ENCODE data around the gene JAG1. TPM values are rescaled to one million over a fixed set of nuclear protein-coding genes. Genes with fewer than 3 reads are reported as not detected.

JAG1 gene
- total RNA-seq, 1 experiment from 2014 or later = 45.2 TPM

DNA sequence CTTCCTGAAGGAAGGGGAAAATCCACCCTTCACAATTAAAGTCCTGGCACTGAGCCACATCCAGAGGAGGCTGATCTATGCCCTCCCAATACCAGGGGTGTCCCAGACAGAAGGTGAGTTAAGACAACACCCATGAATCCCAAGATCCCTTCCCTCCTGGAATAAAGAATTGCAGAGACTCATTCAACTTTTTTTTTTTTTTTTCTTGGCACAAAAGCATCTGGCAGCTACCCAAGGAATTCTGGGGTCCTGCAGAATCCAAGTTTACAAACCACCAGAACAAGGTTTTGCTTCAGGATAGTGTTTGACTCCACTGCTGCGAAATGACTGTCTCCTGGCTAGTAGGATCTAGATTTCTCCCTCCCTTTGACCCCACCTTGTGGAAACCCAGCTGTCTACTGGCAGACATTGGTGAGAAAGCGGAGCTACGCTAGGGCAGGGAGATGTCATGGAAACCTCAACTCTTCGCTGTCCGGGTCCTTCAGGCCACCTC lies 37.4 kb downstream of the JAG1 start (continued):
- TF ChIP-seq USF1 (CRISPR knock-in tag; IDR thresholded peaks at IDR 0.05) (no peak), CREB1 (CRISPR knock-in tag; IDR thresholded peaks at IDR 0.05) (no peak)

DNA sequence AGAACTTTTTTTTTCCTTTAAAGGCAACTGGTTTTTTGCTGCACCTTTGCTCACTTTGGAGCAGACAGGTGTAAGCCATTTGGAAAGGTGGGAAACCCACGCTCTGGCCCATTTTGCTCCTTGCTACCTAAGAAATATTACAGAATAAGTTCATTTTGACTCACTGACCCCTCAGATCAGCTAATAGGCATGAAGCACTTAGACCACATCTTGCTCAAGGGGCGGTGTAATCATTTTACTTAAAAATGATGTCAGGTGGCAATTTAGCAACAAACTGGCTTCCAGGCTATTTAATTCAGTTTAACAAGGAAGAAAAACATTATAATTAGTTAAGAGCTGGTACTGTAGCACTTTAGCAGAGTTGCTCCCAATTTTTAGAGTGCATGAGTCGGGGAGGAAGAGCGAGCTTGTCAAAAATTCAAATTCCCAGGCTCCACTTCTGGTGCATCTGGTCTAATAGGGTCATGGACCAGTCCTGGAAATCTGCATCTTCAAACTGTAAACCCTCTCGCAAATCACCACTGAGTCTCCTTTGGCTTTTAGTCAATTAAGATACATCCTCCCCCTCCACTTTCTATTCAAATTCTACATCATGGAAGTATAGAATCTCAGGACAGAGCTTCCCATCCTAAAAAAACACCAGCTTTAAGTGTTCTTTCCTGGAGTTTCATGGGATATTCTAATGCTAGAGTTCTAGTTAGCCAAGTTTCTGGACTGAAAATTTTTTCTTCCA lies 38.2 kb downstream of the JAG1 start:
- ATAC-seq (no peak), DNase-seq (ENCODE audit: low spot score) (no peak)
- no peak for TF ChIP-seq FOXJ3 (CRISPR knock-in tag; IDR thresholded peaks at IDR 0.05; ENCODE audit: borderline replicate concordance)
- no peak for TF ChIP-seq ATF6 (CRISPR knock-in tag; IDR thresholded peaks at IDR 0.05)
- TF ChIP-seq SOX15 (CRISPR knock-in tag; IDR thresholded peaks at IDR 0.05) = no peak
- no peak for TF ChIP-seq RELA (CRISPR knock-in tag; IDR thresholded peaks at IDR 0.05; ENCODE audit: borderline replicate concordance)
- peaks cover 25% of the 10 kb centered on the region for H3K36me3 Mint-ChIP-seq
- H3K4me1 Mint-ChIP-seq = peaks cover 85% of the 10 kb centered on the region
- CTCF ChIA-PET = interaction anchor here (1.3 kb wide), 1 partner anchor 36 kb away, joined by 6 read pairs; no protein-coding TSS in a partner anchor
- POLR2A ChIA-PET = no interaction called here
- no peak overlapping the region for H3K4me3 Mint-ChIP-seq
- no peak overlapping the region for H3K27ac Mint-ChIP-seq
- no peaks in the 10 kb centered on the region for H3K9me3 Mint-ChIP-seq
- no peaks in the 10 kb centered on the region for H3K27me3 Mint-ChIP-seq (ENCODE audit: low read depth)

DNA sequence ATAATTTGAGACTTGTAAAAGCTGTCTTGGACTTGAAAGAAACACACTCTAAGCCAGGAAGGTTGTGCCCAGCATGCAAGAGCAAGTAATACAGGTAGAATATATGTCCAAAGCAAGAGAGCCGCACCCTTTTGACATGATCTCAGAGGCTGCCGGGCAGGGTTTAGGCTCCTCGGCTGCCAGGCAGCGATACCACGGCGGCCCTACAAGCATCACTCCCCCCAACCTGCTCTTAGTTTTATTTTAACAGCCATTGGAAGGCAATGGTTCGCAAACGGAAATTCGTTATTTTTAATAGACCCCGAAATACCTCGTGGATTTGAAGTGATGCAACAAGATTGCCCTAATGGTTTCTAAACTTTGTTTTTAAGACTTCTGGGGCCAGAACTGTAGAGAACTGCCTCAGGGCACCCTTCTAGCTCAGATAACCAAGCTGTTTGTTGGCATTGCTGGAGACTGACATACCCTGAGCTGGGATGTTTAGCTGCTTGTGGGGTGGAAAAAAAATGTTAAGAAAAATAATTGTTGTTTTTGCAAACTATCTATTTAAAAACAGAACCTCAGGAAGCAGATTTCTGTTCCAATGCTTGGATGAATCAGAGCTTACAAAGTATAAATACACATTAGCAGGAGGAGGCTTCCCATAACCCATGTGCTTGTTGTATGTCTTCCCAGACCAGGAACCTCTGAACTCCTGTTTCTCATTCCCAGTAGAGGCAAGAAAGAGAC lies 39.0 kb downstream of the JAG1 start:
- Mint-ChIP-seq H3K4me1 (peaks cover 90% of the 10 kb centered on the region), H3K36me3 (peaks cover 18% of the 10 kb centered on the region), H3K27ac (no peak overlapping the region), H3K9me3 (no peaks in the 10 kb centered on the region), H3K27me3 (ENCODE audit: low read depth) (no peaks in the 10 kb centered on the region), H3K4me3 (no peak overlapping the region)
- ChIA-PET POLR2A (no interaction called here), CTCF (no interaction called here)
- ATAC-seq (no peak), DNase-seq (ENCODE audit: low spot score) (no peak)
- no peak for TF ChIP-seq ZNF671 (CRISPR knock-in tag; IDR thresholded peaks at IDR 0.05)
- TF ChIP-seq TCF7 (CRISPR knock-in tag; IDR thresholded peaks at IDR 0.05; ENCODE audit: low read depth) = no peak
- TF ChIP-seq, protein P1, sequence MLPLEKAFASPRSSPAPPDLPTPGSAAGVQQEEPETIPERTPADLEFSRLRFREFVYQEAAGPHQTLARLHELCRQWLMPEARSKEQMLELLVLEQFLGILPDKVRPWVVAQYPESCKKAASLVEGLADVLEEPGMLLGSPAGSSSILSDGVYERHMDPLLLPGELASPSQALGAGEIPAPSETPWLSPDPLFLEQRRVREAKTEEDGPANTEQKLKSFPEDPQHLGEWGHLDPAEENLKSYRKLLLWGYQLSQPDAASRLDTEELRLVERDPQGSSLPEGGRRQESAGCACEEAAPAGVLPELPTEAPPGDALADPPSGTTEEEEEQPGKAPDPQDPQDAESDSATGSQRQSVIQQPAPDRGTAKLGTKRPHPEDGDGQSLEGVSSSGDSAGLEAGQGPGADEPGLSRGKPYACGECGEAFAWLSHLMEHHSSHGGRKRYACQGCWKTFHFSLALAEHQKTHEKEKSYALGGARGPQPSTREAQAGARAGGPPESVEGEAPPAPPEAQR (CRISPR knock-in tag; IDR thresholded peaks at IDR 0.05) = no peak
- TF ChIP-seq CREB1 (CRISPR knock-in tag; IDR thresholded peaks at IDR 0.05) = no peak
- TF ChIP-seq GRHL2 (CRISPR knock-in tag; IDR thresholded peaks at IDR 0.05; ENCODE audit: insufficient replicate concordance, severe bottlenecking) = no peak
- TF ChIP-seq ZNF532 (CRISPR knock-in tag; IDR thresholded peaks at IDR 0.05; ENCODE audit: borderline replicate concordance) = no peak
- TF ChIP-seq OVOL2 (CRISPR knock-in tag; IDR thresholded peaks at IDR 0.05; ENCODE audit: borderline replicate concordance) = no peak
- no peak for TF ChIP-seq CREM (CRISPR knock-in tag; IDR thresholded peaks at IDR 0.05)
- TF ChIP-seq, protein P2, sequence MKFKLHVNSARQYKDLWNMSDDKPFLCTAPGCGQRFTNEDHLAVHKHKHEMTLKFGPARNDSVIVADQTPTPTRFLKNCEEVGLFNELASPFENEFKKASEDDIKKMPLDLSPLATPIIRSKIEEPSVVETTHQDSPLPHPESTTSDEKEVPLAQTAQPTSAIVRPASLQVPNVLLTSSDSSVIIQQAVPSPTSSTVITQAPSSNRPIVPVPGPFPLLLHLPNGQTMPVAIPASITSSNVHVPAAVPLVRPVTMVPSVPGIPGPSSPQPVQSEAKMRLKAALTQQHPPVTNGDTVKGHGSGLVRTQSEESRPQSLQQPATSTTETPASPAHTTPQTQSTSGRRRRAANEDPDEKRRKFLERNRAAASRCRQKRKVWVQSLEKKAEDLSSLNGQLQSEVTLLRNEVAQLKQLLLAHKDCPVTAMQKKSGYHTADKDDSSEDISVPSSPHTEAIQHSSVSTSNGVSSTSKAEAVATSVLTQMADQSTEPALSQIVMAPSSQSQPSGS (CRISPR knock-in tag; IDR thresholded peaks at IDR 0.05; ENCODE audit: borderline replicate concordance, low read depth) = no peak
- TF ChIP-seq ETV6 (CRISPR knock-in tag; IDR thresholded peaks at IDR 0.05) = no peak
- no peak for TF ChIP-seq IRF1 (CRISPR knock-in tag; IDR thresholded peaks at IDR 0.05)
